GM23248 (cell line): ENCODE measurements around the gene NT5DC3. TPM values are rescaled to one million over a fixed set of nuclear protein-coding genes. Genes with fewer than 3 reads are reported as not detected.

Source experiments
- DNase-seq: peaks from one replicate; pipeline ENCODE4 v3.0.0-alpha.2; 2015
- H2AFZ ChIP-seq: fragments of 200-600 bp; sonication (generic); 2 replicates; pipeline ENCODE4 v1.6.1; 2016; ENCODE audit warnings: antibody characterized with exemption
- H3F3A ChIP-seq: fragments of 200-600 bp; sonication (generic); 2 replicates; pipeline ENCODE4 v1.6.1; 2016; ENCODE audit warnings: mild to moderate bottlenecking, antibody characterized with exemption, mixed run types; ENCODE audit not compliant: insufficient read depth
- H3K27ac ChIP-seq: fragments of 200-600 bp; sonication (generic); 2 replicates; pipeline ENCODE4 v1.5.1; 2016; ENCODE audit warnings: mild to moderate bottlenecking
- H3K27me3 ChIP-seq: fragments of 200-600 bp; sonication (generic); replicated peaks from 2 replicates; pipeline ENCODE4 v1.6.1; 2016; ENCODE audit warnings: mild to moderate bottlenecking; ENCODE audit not compliant: insufficient read depth
- H3K36me3 ChIP-seq: fragments of 200-600 bp; sonication (generic); 2 replicates; pipeline ENCODE4 v1.6.1; 2016; ENCODE audit warnings: low read depth, mild to moderate bottlenecking
- H3K4me1 ChIP-seq: fragments of 200-600 bp; sonication (generic); 2 replicates; pipeline ENCODE4 v1.6.1; 2016; ENCODE audit warnings: mild to moderate bottlenecking; ENCODE audit not compliant: insufficient read depth
- H3K4me2 ChIP-seq: fragments of 200-600 bp; sonication (generic); one replicate; pipeline ENCODE4 v1.6.1; 2016; ENCODE audit warnings: mild to moderate bottlenecking; ENCODE audit not compliant: unreplicated experiment
- H3K4me3 ChIP-seq: fragments of 200-600 bp; sonication (generic); 2 replicates; pipeline ENCODE4 v1.5.1; 2016; ENCODE audit warnings: mild to moderate bottlenecking
- H3K79me2 ChIP-seq: fragments of 200-600 bp; sonication (generic); 2 replicates; pipeline ENCODE4 v1.6.1; 2016; ENCODE audit warnings: mild to moderate bottlenecking; ENCODE audit not compliant: insufficient read depth
- H3K9ac ChIP-seq: fragments of 200-600 bp; sonication (generic); 2 replicates; pipeline ENCODE4 v1.6.1; 2016; ENCODE audit warnings: mild to moderate bottlenecking
- H3K9me2 ChIP-seq: fragments of 200-600 bp; sonication (generic); 2 replicates; pipeline ENCODE4 v1.6.1; 2016; ENCODE audit warnings: mixed run types, mild to moderate bottlenecking, moderate library complexity; ENCODE audit not compliant: insufficient read depth
- H3K9me3 ChIP-seq: fragments of 200-600 bp; sonication (generic); one replicate; pipeline ENCODE4 v1.6.1; 2017; ENCODE audit warnings: low read depth
- H4K20me1 ChIP-seq: fragments of 200-600 bp; sonication (generic); 2 replicates; pipeline ENCODE4 v1.6.0; 2016; ENCODE audit not compliant: insufficient read depth
- EZH2 ChIP-seq: fragments of 200-600 bp; sonication (generic); IDR thresholded peaks from 2 replicates; pipeline ENCODE4 v1.6.1; 2018; ENCODE audit warnings: antibody characterized with exemption, mild to moderate bottlenecking; ENCODE audit not compliant: insufficient read depth, poor library complexity, severe bottlenecking
- EZH2phosphoT487 ChIP-seq: fragments of 200-600 bp; sonication (generic); IDR thresholded peaks from 2 replicates; pipeline ENCODE4 v1.6.1; 2018; ENCODE audit warnings: antibody characterized with exemption, moderate library complexity, mild to moderate bottlenecking, low read depth; ENCODE audit not compliant: insufficient read depth
- WGBS, 2 experiments: methylation state at CpG; one replicate each; pipeline ENCODE4 v1.1.6; 2015 to 2017; ENCODE audit warnings: low lambda C conversion rate in 2 of 2, low coverage in 1 of 2; ENCODE audit errors: missing lambda C conversion rate in 2 of 2; 5-methylcytosine and 5-hydroxymethylcytosine counted together
- in situ Hi-C: fragments of 300-500 bp; cut with MboI; formaldehyde crosslinking; loops from 2 replicates; pipeline ENCODE4 v1.15.0; 2020
- polyA plus RNA-seq: library from polyadenylated mRNA; unstranded; fragments of >200 nt; fragmentation: Nextera tagmentation; extraction: Ambion mirVana; gene quantifications from 2 replicates; pipeline ENCODE4 v1.2.1, GENCODE V29; 2016
- total RNA-seq: library from RNA; depleted of rRNA; stranded (reverse); fragments of >200 nt; shearing (Covaris generic); gene quantifications from 2 replicates; pipeline ENCODE4 v1.2.3, GENCODE V29; 2014

The NT5DC3 gene
- total and polyA plus RNA-seq, 2 experiments from 2014 or later, result 3.4 to 5.2 TPM

- Histone ChIP-seq H2AFZ (no peak overlapping the region), H3K4me3 (no peak overlapping the region), H3F3A (no peaks in the 10 kb centered on the region), H3K27me3 (no peaks in the 10 kb centered on the region), H3K27ac (no peak overlapping the region), H4K20me1 (no peaks in the 10 kb centered on the region), H3K9me2 (no peaks in the 10 kb centered on the region), H3K9me3 (no peaks in the 10 kb centered on the region), H3K79me2 (no peaks in the 10 kb centered on the region), H3K36me3 (no peaks in the 10 kb centered on the region), H3K4me2 (no peak overlapping the region), H3K4me1 (no peaks in the 10 kb centered on the region), H3K9ac (no peak overlapping the region)
- in situ Hi-C loops, result no loop called here
- 84 to 87% methylated on average over 9 of the region's 9 CpGs for WGBS, 2 experiments
- no peak for TF ChIP-seq EZH2
- TF ChIP-seq EZH2phosphoT487, result no peak
- no peak for DNase-seq
These were observed 47.5 kb downstream of the NT5DC3 start for GRCh38 chr12:103793512-103794045.

- TF ChIP-seq EZH2phosphoT487 (no peak), EZH2 (no peak)
- Histone ChIP-seq H3K9me2 (no peaks in the 10 kb centered on the region), H3K36me3 (no peaks in the 10 kb centered on the region), H3K79me2 (no peaks in the 10 kb centered on the region), H3K4me3 (no peak overlapping the region), H4K20me1 (no peaks in the 10 kb centered on the region), H2AFZ (no peak overlapping the region), H3K9ac (no peak overlapping the region), H3K4me1 (no peaks in the 10 kb centered on the region), H3F3A (no peaks in the 10 kb centered on the region), H3K27ac (no peak overlapping the region), H3K27me3 (no peaks in the 10 kb centered on the region), H3K9me3 (no peaks in the 10 kb centered on the region), H3K4me2 (no peak overlapping the region)
- in situ Hi-C loops, result no loop called here
- WGBS, 2 experiments, result 86 to 89% methylated on average over 3 of the region's 3 CpGs
- DNase-seq, result no peak
These were observed 48.0 kb downstream of the NT5DC3 start for GRCh38 chr12:103793046-103793445.

DNA sequence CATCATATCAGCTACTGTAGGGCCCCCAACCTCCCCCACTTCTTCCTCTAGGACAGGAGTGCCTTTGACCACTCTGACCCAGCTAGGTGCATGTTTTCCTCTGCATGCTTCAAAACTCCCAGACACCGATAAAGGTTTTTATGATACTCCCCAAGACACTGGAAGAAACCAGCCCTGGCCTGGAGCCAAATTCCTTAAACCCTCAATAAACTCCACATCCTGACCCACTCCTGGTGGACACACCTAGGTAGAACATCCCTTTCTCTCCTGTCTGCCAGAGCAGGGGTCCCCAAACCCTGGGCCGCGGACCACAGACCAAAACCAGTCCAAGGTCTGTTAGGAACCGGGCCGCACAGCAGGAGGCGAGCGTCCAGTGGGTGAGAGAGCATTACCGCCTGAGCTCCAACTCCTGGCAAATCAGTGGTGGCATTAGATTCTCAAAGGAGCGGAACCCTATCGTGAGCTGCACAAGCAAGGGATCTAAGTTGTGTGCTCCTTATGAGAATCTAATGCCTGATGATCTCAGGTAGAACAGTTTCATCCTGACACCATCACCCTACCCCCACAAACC lies 49.6 kb downstream of the NT5DC3 start:
- Histone ChIP-seq H3F3A (no peaks in the 10 kb centered on the region), H4K20me1 (no peaks in the 10 kb centered on the region), H3K27ac (no peak overlapping the region), H3K4me1 (no peaks in the 10 kb centered on the region), H3K36me3 (no peaks in the 10 kb centered on the region), H2AFZ (no peak overlapping the region), H3K9me3 (no peaks in the 10 kb centered on the region), H3K79me2 (no peaks in the 10 kb centered on the region), H3K4me3 (no peak overlapping the region), H3K9ac (no peak overlapping the region), H3K4me2 (no peak overlapping the region), H3K9me2 (no peaks in the 10 kb centered on the region), H3K27me3 (no peaks in the 10 kb centered on the region)
- in situ Hi-C loops, result no loop called here
- DNase-seq, result no peak
- TF ChIP-seq EZH2, result no peak
- TF ChIP-seq EZH2phosphoT487, result no peak
- 89 to 90% methylated on average over 10 of the region's 10 CpGs for WGBS, 2 experiments

- H3K4me3 ChIP-seq, result no peak overlapping the region
- H3K36me3 ChIP-seq, result no peaks in the 10 kb centered on the region; the same call in 1 of the 2 replicates
- TF ChIP-seq EZH2, result no peak
- TF ChIP-seq EZH2phosphoT487, result no peak
These were observed 54.8 kb downstream of the NT5DC3 start for GRCh38 chr12:103786201-103786600.

More at GRCh38 chr12:103786201-103786600, 54.8 kb downstream of the NT5DC3 start:
- Histone ChIP-seq H3K9me3 (no peaks in the 10 kb centered on the region), H3K9me2 (no peaks in the 10 kb centered on the region), H3K27me3 (no peaks in the 10 kb centered on the region), H3K79me2 (no peaks in the 10 kb centered on the region), H3K27ac (no peak overlapping the region), H3K4me1 (no peaks in the 10 kb centered on the region), H4K20me1 (no peaks in the 10 kb centered on the region), H3F3A (0 out of 2 replicates have a peak, but pooled peaks cover 5% of the 10 kb centered on the region), H3K4me2 (no peak overlapping the region), H3K9ac (no peak overlapping the region), H2AFZ (no peak overlapping the region)
- in situ Hi-C loops, result no loop called here
- DNase-seq, result no peak
